ENCODE measurements around the gene KLHL30.

GRCh38 chr2:238176613-238177012, 38.1 kb downstream of the KLHL30 start:
- TF ChIP-seq FOXP2 (optimal IDR thresholded peaks at IDR 0.05; ENCODE audit: borderline replicate concordance, extremely low read depth, extremely low read length, insufficient read depth) (no peak), POLR2AphosphoS5 (IDR thresholded peaks at IDR 0.05; ENCODE audit: low read depth, low read length) (no peak), TAF1 (IDR thresholded peaks at IDR 0.05; ENCODE audit: borderline replicate concordance, insufficient read depth, low read length) (no peak)

Measured in PFSK-1 (cell line).